Stimulated activated CD8-positive, alpha-beta memory T cell treated with anti-CD3 and anti-CD28 coated beads, Interleukin-2, amount 100 ng/mL, for 48 hours (primary cell): ENCODE results near the gene NCF2.

Experiments used
- DNase-seq, 2 donors: peaks; one replicate each; pipeline ENCODE4 v3.0.0-alpha.2; 2020; ENCODE audit warnings: low read depth in 2 of 2

Gene NCF2

DNA sequence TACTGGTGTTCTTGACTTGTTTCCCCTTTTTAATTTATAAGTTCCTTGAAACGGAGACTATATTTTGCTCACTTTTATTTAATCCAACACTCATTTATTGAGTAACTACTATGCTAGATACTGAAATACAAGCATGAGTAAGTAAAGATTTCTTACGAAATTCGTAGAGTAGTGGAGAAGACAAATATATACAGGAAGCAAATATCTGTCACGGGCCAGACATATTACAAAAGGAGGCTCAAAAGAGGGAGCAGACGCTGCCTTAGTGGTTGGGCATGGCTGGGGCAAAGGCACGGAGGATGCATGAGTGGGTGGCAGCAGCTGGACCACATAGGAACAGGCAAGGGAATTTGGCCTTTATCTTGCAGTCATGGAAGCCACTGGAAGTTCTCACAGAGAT lies 6.8 kb downstream of the NCF2 start:
- no peak for DNase-seq

DNA sequence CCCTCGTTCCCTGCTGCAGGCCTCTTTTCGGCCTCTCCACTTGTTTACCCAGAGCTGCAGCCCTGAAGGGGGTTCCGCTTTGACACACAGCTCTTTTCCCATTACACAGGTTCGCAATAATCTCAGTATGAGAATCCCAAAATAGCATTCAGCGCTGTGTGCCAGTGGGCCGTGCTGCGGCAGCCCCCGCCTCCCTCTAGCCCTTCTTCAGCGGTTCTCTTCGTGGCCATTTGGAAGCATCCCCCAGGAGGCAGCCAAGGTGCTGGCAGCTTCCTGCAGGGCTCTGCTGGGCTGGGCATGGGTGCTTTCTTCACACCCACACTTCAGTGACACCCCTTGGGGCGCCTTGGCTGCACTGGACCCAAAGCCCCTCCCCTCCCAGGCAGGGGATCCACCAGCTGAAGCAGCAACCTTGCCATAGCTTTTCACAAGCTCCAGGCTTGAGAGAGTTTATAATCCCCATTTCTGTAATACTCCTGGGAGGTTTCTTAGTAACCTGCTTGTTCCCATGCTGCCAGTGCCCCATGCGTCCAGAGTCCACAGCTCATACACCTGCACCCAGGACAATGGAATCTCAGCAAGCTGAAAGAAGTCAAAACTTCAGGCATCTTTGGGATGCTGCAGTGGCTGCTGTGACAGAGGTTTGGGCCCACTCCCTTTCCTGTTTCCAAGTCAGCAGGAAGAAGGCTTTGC lies 8.1 kb downstream of the NCF2 start:
- DNase-seq: no peak

DNA sequence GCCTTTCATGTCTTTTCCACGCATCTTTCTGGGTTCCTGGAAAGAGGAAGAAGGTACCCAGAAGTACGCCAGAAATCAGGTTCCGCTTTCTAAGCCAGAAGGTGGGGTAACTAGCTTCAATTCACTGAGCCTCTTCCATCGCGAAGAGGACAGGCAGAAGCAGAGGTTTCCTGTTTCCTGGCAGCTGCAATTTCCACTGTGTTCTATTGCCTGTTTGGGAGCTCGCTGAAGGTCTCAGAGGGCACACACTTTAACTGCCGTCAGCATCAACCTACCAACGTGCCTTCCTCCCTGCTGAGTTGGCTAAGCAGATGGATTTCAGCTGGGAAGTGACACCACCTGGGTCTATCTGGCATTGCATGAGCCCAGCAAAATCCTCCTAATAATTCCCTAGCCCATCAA lies 10.0 kb downstream of the NCF2 start:
- no peak for DNase-seq

DNA sequence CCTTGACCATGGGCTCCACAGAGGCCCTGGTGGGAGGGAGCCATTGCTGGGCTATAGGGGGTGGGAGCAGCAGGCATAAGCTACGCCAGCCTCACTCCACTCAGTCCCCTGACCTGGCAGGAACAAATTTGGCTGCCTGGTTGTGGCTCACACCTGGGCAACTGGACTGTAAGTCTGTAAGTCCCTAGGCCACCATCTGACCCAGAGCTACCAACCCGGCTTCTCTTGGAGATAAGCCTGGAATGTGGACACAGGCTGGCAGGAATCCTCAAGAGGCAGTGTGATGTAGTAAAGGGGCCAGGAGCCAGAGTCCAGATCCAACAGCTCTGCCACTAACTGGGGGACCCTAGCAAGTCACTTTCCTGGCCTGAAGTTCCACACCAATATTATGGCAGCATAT lies 11.4 kb downstream of the NCF2 start:
- DNase-seq: no peak

DNA sequence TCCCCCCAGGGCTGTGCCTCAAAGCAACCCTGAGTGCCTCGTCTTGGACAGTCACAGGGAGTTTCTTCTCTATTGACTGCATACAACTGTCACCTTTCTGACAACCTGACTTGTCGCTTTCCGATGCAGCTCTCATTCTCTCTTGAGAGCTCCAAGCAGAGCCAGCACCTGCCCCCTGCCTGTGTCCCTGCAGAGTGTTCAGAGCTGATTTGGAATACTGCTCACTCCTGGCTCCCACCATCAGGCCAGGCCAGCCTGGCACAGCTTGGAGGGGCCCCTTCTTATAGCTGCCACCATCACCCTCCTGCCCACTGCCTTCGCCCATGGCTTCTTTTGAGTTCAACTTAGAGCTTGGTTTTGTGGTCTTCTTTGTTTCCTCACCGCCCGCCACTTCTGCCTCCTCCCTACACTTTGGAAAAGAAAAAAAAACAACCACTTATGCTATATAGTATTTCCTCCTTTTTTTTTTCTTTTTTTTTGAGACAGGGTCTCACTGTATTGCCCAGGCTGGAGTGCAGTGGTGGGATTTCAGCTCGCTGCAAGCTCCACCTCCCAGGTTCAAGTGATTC lies 12.3 kb downstream of the NCF2 start:
- no peak for DNase-seq

DNA sequence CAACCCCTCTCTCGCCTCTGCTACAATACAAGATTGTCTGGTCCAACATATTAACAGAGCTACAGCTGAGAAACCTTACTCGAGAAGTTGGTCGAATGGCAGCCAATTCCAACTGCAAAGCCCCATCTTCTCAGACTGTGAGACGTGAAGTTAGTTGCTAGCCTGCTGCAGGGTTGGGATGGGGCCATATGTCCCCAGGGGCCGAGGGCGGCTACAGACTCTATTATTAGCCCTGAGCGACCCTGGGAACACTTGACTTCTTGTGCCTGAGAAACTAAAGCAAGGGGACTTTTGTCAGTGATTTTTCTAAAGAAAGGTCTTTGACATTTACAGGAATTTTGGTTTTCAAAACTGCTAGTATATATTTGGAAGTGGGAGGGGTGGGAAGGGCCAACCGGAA lies 13.7 kb downstream of the NCF2 start:
- DNase-seq: no peak

DNA sequence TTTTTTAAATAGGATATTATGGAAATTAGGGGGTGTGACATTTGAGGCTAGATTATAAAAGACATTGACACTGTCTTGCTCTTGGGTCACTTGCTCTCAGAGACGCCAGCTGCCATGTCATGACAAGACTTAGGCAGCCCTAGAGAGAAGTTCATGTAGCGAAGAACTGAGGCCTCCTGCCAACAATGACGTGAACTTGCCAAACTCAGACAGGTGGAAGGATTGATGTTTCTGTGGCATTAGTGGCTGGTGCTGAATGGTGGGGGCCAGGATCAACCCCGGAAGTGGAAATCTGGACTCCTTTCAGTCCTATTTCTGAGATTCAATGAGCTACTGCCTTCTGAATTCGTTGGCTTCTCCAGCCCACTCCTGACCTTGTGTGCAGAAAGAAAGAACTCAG lies 14.7 kb downstream of the NCF2 start:
- DNase-seq: no peak

DNA sequence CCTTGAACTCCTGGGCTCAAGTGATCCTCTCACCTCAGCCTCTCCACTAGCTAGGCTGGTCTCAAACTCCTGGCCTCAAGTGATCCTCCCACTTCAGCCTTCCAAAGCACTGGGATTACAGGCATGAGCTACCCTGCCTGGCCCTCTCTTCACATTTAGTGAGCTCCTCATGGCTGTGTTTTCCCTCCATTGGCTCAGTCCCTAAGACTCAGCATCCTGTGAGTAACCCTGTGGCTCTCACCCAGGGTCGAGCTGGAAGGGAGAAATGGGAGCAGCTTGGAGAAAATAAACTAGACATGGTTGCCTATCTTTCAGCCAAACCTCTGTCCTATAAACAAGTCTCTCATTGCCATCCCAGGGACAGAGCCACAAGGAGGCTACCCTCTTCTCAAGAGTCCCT lies 17.5 kb downstream of the NCF2 start:
- no peak for DNase-seq

DNA sequence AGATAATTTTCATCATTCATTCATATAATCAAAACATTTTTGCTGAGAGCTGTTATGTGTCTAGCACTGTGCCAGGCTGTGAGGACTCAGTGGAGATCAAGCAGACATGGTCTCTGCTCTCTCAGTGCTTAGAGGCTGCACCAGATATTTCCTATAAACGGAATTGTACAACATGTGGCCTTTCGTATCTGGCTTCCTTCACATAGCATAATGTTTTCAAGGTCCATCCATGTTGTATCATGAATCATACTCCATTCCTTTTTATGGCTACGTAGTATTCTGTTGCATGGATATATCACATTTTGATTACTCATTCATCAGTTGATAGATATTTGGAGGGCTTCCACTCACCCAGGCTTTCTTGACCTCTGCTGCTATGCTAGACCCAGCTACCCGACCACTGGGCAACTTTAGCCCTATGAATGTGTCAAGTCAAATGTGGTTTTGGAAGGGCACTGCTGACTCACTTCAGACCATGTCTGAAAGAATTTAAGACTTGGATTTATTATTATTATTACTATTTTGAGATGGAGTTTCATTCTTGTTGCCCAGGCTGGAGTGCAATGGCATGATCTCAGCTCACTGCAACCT lies 18.5 kb downstream of the NCF2 start:
- DNase-seq: no peak

DNA sequence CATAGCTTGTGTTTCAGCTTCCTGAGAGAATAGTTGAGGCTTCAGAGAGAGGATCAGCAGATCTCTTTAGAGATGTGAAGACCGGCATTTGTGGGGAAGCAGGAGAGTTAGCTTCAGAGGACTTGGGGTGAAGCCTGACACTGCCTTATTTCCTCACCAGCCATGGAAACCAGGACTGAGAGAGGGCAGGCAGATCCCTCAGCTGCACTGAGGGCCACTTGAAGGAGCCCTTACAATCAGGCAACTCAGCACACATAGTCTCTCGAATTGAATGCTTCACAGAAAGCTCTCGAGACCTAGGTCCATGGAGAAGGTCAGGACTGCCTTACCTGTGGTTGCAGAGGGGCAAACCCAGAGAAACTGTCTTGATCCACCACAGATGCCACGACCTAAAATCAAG lies 19.8 kb downstream of the NCF2 start:
- no peak for DNase-seq

DNA sequence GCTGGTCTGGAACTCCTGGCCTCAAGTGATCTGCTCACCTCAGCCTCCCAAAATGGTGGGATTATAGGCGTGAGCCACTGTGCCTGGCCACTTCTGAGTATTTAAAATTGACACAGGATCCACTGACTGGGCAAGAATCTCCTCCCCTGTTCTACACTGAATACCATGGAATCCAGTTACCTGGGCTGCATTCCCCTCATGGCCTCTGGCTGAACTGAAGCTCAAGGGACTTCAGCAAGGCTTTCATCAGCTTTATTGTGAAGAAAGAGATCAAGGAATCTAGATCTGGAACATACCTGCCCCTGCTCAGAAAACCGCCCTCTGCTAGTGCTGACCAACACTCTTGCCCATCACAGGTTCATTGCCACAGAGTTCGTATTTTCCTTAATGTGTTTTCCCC lies 20.5 kb downstream of the NCF2 start:
- no peak for DNase-seq

DNA sequence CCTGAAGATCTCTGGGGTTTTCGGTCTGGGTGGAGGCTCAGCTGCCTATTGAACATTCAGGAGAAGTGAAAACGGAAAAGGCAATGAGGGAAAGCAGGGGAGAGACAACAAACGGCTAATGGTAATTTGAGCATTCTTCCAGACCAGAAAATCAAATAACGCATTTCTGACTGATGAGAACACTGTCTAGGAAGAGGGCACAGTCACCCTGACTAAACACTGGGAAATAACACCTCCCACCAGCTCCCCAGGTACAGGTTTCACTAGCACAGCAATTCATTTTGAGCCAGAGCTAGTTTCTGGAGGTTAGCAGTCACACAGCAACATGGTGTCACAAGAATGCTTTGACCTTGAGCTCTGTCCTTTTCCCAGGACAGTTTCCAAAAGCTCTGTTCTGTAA lies 21.1 kb downstream of the NCF2 start:
- DNase-seq: no peak

DNA sequence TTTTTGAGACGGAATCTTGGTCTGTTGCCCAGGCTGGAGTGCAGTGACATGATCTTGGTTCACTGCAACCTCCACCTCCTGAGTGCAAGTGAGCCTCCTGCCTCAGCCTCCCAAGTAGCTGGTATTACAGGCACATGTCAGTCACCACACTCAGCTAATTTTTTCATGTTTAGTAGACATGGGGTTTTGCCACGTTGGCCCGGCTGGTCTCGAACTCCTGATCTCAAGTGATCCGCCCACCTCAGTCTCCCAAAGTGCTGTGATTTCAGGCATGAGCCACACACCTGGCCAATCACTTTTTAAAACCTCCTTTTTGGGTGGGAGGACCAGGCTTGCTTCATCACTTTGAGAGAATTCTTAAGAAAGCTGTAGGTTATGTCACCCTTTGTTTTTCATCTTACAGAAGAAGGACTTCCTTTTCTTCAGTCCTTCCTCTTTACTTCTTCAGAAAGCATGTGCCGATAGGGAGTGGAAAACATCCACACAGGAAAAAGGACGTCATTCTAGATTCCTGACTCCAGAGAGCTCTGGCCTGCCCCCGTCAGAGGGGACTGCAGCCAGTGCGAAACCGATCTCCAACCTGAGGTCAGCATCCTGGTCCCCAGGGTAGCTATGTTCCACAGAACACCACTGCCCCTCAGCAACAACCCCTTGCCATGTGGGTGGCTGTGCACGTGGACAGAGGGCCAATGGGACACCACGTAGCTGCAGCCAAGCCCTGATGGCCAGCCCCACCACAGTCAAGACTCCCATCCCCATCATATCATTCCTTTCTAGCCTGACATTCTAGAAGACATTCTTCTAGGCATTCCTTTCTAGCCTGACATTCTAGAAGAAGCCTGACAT lies 21.9 kb downstream of the NCF2 start:
- DNase-seq: no peak

DNA sequence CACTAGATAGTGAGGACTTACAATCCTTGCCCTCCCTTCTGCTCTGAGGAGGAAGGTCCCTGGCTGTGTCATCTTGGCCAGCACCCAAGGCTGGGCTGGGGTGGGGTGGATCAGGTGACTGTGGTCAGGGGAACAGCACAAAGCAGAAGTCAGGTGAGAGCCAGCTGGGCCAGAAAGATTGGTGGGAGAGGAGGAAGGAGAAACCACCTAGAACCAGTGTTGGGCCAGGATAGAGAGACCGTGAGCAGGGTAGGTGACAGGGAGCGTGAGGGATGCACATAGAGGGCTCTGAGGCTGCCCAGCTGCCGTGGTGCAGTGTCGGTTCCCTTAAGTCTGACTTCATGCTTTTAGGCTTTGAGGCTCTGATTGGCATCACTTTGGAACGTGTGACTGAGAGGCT lies 22.7 kb downstream of the NCF2 start:
- DNase-seq: no peak

DNA sequence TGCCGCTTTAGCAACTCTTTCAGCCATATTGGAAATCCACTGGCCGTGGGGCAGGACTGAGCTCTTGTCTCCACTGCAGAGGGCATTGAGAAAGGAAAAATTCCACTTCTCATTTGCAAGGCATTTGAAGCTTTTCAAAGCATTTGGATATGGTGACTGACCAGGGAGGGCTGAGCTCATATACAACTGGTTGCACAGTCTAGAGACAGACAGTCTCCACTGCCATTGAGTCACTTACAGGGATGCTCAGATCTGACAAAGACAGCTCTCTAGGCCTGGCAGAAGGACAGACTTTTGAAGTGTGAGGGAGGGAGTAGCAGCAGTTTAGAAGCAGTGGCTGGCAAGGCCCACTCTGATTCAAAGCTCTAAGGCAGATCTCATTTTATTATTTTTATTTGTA lies 24.2 kb downstream of the NCF2 start:
- no peak for DNase-seq

DNA sequence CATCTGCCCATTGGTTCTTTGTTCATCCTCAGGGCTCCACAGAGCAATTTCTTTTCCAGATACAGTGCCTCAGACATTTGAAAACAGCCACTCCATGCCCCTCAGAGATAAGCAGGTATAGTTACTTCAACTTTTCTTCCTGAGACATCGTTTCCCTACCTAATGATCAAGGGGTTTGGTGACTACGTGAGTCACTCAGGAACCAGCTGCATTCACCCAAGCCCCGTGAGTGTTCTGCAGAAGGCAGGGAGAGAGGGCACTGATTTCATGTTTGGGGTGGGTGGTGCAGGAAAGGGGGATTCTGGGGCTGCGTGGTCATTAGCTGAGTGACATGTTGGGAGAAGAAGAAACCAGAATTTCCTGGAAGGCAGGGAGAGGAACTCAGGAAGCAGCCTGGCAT lies 25.0 kb downstream of the NCF2 start:
- DNase-seq: no peak

DNA sequence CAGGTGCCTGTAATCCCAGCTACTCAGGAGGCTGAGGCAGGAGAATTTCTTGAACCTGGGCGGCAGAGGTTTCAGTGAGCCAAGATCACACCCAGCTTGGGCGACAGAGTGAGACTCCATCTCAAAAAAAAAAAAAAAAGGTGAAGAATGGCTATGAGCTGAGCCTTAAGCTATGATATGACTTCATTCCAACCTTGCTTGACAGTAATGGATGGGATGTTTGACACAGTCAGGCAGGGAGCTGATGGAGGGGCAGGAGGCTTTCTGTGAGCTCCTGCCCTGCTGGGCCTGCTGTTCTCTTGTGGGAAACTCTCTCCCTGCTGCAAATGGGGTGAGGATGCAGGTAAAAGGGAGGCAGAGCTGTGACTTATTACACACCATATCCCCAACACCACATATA lies 27.6 kb downstream of the NCF2 start:
- no peak for DNase-seq

DNA sequence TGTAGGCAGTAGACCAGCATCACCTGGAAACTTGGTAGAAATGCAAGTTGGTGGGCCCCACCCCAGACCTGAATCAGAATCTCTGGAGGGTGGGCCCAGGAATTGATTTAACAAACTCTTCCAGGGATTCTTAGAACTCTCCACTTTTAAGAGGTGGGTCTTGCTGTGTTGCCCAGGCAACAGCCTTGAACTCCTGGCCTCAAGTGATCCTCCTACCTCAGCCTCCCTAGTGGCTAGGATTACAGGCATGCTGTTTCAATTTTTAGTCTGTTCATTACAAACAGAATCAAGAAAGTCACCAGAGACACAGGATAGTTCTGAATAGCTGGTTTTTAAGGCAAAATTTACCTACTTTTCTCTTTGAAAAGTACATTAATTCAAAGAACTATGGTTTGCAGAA lies 31.2 kb downstream of the NCF2 start:
- DNase-seq: no peak

DNA sequence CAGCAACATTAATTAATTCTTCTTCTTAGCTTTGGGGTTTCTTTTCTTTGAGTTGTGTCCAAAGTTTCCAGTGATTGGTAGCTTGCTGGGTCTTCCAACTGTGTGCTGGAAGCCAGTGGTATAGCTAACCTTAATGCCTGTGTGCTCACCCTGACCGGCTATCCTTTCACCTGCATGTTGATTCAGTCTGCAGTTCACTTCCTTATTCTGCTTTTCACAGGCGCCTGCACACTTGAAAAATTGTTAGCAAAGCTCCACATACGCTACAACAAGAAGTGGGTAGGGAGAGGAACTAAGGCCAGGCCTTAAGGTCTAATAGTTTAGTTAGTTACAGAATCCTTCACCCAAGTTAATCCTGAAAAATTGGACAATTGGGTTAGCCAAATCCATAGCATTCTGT lies 35.7 kb downstream of the NCF2 start:
- no peak for DNase-seq

DNA sequence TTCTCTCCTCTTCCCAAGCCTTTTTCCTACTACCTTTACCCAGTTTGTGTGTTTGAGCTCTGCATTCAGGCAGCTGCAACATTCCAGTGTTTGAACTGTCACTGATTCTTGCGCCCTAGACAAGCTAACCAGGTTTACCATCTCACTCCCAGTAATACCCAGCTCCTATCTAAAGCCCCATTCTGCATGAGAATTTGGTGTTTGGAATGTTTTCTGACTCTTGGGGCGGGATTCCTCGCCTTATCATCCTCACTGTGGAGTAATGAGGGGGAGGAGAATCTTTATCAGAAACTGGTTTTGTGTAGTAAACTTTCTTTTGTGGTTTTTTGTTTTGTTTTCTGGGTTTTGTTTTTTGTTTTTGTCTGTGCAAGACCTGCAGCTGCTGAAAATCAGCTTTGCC lies 36.5 kb downstream of the NCF2 start:
- DNase-seq: no peak

DNA sequence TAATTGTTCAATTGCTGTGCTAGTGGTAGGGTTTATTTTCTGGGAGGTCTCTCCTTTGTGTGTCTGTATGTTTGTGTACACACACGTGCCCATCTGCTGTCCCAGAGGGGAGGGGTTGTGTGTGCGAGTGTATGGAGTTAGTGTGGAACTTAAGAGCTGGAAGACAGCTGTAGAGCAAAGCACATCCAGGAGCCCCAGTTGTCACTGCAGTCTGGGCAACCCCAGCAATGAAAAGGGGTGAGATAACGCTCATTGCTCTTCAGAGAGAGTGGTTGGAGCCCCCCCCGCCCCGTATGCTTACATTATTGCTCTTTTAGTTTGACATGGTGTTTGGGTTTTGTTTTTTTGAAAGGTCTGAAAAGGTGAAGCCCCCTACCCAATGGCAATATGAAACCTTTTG lies 36.9 kb downstream of the NCF2 start:
- no peak for DNase-seq

DNA sequence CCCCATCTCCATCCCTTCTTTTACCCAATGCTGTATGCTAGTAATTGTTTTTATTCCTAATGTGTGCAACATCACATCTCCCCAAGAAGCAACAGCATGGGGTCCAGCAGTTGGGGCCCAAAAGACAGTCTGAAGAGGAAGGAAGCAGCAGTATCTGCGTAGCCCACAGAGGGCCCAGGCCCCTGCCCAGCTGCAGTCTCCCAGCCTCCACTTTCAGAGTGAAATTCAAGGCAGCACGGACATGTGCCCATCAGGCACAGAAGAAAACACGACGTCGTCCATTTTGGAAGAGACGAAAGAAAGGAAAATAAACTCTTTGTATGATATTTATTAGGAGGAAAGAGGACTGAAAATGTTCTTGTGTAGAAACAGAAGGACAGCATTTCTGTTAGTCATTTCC lies 37.4 kb downstream of the NCF2 start:
- DNase-seq: no peak

DNA sequence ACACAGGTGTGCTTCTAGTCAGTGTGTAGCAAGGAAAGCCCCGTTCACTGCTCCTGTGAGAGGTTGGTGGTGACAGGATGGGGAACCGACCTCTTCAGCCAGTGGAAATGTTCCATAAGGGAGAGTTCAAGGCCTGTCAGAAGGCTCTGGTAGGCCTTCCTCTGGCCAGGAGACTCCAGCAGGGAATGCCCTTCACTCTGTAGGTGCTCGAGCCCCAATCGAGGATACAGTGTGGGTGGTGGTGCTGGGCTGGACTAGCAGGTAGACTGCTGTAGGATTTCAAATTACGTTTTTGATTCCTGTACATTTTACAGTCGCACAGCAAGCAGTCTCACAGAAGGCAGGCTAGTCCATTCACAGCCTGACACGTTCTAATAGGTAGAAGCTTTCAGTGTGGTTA lies 37.8 kb downstream of the NCF2 start:
- no peak for DNase-seq
